Nephron (organoid): ENCODE measurements around the gene COL8A1.

Experiments
- H3K27ac Mint-ChIP-seq, 3 experiments: 2 replicates each; pipeline ENCODE4 v1.8.0; 2020; ENCODE audit warnings: mixed read lengths in 3 of 3, mild to moderate bottlenecking in 2 of 3, moderate library complexity in 1 of 3
- H3K27me3 Mint-ChIP-seq: 2 replicates; pipeline ENCODE4 v1.8.0; 2021; ENCODE audit warnings: low read depth, mild to moderate bottlenecking, moderate library complexity, mixed read lengths
- H3K36me3 Mint-ChIP-seq: 2 replicates; pipeline ENCODE4 v1.8.0; 2020; ENCODE audit warnings: low read depth, mixed read lengths
- H3K4me1 Mint-ChIP-seq: 2 replicates; pipeline ENCODE4 v1.8.0; 2020; ENCODE audit warnings: mixed read lengths
- H3K4me3 Mint-ChIP-seq, 3 experiments: 2 replicates each; pipeline ENCODE4 v1.8.0; 2020; ENCODE audit warnings: mild to moderate bottlenecking in 3 of 3, mixed read lengths in 3 of 3, moderate library complexity in 2 of 3
- H3K9me3 Mint-ChIP-seq: 2 replicates; pipeline ENCODE4 v1.8.0; 2020; ENCODE audit warnings: mixed read lengths
- TF ChIP-seq, protein P1 (sequence below), 3 experiments: fragments of 200-600 bp; sonication (generic); IDR thresholded peaks; one replicate each; pipeline ENCODE4 v1.5.0; 2021; ENCODE audit warnings: antibody characterized with exemption in 3 of 3; ENCODE audit not compliant: unreplicated experiment in 3 of 3

The COL8A1 gene

DNA sequence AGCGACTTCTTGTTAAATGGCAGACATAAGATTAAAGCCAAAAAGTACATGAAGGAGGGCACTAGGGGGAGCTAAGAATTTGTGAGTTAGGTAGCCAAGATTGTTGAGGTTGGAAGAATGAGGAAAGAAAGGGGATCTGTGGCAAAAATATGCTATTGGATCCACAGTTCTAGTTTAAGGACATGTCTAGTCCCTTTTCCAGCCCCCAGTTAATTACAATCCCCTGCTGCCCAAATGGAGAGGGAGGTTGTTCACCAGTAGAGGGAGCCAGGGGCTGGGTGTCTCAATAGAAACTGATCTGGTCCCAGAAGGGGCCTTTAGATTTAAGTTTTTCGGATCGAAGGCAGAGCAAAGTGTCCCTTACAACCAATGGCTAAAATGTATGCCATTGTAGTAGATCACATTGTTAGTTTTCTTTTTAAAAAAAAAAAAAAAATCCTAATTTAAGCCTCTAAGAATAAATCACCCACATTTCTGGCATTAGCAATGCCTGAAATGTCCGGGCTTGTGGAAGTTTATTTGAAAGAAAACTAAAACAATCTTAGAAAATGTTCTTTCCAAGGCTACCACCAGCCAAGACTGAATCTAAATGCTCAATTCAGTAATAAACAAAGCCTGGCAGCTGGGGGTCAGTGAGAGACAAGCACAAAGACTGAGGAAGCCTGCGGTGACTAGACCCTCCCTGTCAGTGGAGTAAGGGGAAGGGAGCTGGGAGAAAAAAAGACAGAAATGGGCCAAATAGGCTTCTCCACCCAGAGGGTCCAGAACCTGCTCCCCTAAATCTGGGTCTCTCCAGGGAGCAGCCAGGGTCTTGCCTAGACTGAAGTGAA, 7.1 kb downstream of the COL8A1 start:
- TF ChIP-seq, protein P1, sequence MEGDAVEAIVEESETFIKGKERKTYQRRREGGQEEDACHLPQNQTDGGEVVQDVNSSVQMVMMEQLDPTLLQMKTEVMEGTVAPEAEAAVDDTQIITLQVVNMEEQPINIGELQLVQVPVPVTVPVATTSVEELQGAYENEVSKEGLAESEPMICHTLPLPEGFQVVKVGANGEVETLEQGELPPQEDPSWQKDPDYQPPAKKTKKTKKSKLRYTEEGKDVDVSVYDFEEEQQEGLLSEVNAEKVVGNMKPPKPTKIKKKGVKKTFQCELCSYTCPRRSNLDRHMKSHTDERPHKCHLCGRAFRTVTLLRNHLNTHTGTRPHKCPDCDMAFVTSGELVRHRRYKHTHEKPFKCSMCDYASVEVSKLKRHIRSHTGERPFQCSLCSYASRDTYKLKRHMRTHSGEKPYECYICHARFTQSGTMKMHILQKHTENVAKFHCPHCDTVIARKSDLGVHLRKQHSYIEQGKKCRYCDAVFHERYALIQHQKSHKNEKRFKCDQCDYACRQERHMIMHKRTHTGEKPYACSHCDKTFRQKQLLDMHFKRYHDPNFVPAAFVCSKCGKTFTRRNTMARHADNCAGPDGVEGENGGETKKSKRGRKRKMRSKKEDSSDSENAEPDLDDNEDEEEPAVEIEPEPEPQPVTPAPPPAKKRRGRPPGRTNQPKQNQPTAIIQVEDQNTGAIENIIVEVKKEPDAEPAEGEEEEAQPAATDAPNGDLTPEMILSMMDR (IDR thresholded peaks at IDR 0.05; ENCODE audit: unreplicated experiment in 3 of 3): peak; percentile 35 to 60 (median 39)
- peaks cover 26% of the 10 kb centered on the region for H3K27me3 Mint-ChIP-seq
- no peaks in the 10 kb centered on the region for H3K9me3 Mint-ChIP-seq
- peaks cover 33% of the 10 kb centered on the region for H3K4me1 Mint-ChIP-seq
- H3K27ac Mint-ChIP-seq: peak overlapping the region; percentile 26 to 63 (median 26)
- no peaks in the 10 kb centered on the region for H3K36me3 Mint-ChIP-seq
- no peak overlapping the region for H3K4me3 Mint-ChIP-seq

DNA sequence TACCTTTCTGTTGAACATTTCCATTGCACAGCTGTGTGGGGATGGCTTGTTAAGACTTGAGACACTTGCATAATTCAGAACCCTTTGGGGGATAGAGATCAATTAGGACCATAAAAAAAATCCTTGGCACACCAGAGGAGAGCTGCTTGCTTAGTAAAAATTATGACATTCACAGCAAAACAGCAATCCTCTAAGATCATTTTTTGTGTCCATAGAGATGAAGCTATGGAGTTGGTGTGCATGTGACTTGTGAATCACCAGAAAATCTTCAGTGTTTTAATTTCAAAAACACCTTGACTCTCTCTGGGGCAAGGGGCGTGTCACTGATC, 7.7 kb downstream of the COL8A1 start:
- Mint-ChIP-seq H3K4me3 (no peak overlapping the region), H3K27me3 (peaks cover 20% of the 10 kb centered on the region), H3K9me3 (no peaks in the 10 kb centered on the region), H3K27ac (peak overlapping the region in 1 of 3 experiments; percentile 26), H3K36me3 (no peaks in the 10 kb centered on the region), H3K4me1 (peaks cover 33% of the 10 kb centered on the region)
- TF ChIP-seq, protein P1 (IDR thresholded peaks at IDR 0.05; ENCODE audit: unreplicated experiment in 3 of 3): no peak

DNA sequence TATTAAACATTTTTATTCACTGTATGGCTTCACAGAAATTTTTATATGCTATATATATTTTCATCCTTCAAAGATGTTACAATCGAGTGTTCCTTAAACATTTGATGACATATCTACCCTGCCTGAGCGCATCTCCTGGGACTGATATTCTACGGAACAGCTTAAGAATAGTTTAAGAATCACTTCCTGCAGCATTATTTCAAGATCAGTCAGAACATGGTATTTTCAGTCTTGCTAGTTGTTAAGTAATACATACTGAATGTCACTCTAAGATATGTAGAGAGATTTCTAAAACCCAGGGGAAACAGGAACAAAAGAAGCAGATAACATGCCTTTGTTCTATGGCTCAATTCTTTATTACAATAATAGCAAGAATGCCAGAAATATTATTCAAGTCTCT, 8.7 kb downstream of the COL8A1 start:
- Mint-ChIP-seq H3K4me3 (no peak overlapping the region), H3K9me3 (no peaks in the 10 kb centered on the region), H3K36me3 (no peaks in the 10 kb centered on the region), H3K4me1 (peaks cover 33% of the 10 kb centered on the region), H3K27me3 (peaks cover 10% of the 10 kb centered on the region), H3K27ac (peak overlapping the region in 1 of 3 experiments; percentile 32)
- TF ChIP-seq, protein P1 (IDR thresholded peaks at IDR 0.05; ENCODE audit: unreplicated experiment in 3 of 3): no peak

DNA sequence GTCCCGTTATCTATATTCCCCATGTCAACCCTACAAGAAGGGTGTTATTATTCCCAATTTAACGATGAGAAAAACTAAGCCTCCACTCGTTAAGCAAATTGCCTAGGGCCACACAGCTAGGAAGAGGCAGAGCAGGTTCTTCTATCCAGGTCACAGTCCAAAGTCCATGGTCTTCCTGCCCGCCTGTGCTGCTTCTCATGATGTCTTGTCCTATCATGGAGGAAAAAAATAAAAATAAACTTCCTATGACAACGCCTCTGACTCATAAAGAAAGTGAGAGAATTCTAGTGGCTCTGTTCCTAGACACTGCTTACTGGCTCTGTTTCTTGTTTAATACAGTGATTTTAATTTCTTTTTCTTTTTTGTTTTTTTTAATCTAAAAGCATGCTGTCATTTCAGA, 9.7 kb downstream of the COL8A1 start:
- H3K27me3 Mint-ChIP-seq: peaks cover 13% of the 10 kb centered on the region
- TF ChIP-seq, protein P1 (IDR thresholded peaks at IDR 0.05; ENCODE audit: unreplicated experiment in 3 of 3): no peak
- H3K4me1 Mint-ChIP-seq: peaks cover 33% of the 10 kb centered on the region
- H3K27ac Mint-ChIP-seq: no peak overlapping the region
- H3K9me3 Mint-ChIP-seq: no peaks in the 10 kb centered on the region
- no peaks in the 10 kb centered on the region for H3K36me3 Mint-ChIP-seq
- H3K4me3 Mint-ChIP-seq: no peak overlapping the region

DNA sequence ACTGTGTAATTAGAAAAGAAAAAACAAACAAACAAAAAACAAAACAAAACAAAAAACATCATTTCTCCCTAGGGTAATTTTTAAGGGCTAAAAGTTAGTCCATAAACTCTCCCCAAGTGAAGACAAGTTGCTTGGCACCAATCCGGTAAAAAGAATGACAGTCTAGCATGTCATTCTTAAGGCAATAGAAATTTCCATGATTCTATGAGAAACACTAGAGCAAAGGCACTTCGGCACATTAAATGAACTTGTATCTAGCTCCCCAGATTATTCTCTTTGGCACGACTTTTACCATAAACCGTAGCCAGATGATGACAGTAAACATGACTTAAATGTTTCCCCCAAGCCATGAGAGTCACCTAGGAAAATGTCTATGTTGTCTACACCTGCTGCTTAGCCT, 10.1 kb downstream of the COL8A1 start:
- no peaks in the 10 kb centered on the region for H3K36me3 Mint-ChIP-seq
- peaks cover 33% of the 10 kb centered on the region for H3K4me1 Mint-ChIP-seq
- H3K27me3 Mint-ChIP-seq: peaks cover 17% of the 10 kb centered on the region
- H3K4me3 Mint-ChIP-seq: no peak overlapping the region
- H3K9me3 Mint-ChIP-seq: no peaks in the 10 kb centered on the region
- no peak overlapping the region for H3K27ac Mint-ChIP-seq
- TF ChIP-seq, protein P1 (IDR thresholded peaks at IDR 0.05; ENCODE audit: unreplicated experiment in 3 of 3): no peak

DNA sequence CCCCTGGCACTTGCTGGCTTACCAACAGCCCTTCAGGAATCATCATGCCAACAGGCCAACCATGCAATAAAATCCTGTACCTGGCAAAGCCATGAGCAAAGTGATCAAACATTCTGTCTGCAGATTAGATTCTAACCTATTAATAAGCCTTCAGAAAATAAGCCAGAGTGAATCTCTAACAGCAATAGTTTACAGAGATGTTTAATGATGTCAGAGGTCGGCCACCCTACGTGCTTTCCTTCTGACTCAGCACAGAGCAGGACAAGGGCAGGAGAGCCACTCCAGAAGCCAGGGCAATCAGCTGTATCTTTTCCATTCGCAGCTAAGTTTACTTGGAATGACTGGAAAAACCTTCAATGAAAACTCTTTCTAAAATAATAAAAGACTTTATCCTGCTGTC, 13.1 kb downstream of the COL8A1 start:
- Mint-ChIP-seq H3K36me3 (no peaks in the 10 kb centered on the region), H3K27ac (peak overlapping the region in 1 of 3 experiments; percentile 33), H3K27me3 (peaks cover 14% of the 10 kb centered on the region), H3K9me3 (no peaks in the 10 kb centered on the region), H3K4me3 (no peak overlapping the region), H3K4me1 (peaks cover 20% of the 10 kb centered on the region)
- TF ChIP-seq, protein P1 (IDR thresholded peaks at IDR 0.05; ENCODE audit: unreplicated experiment in 3 of 3): no peak
